Hepatocyte (in vitro differentiated cells): ENCODE results near the gene DSCAM. TPM values are rescaled to one million over a fixed set of nuclear protein-coding genes. Genes with fewer than 3 reads are reported as not detected.

Source experiments
- DNase-seq: peaks from one replicate; pipeline ENCODE4 v3.0.0-alpha.2; 2016; ENCODE audit warnings: low spot score
- H2AFZ ChIP-seq: fragments of 200-600 bp; sonication (generic); 2 replicates; pipeline ENCODE4 v1.6.0; 2016; ENCODE audit warnings: antibody characterized with exemption, mild to moderate bottlenecking
- H3K27ac ChIP-seq: fragments of 200-600 bp; sonication (generic); 2 replicates; pipeline ENCODE4 v1.5.1; 2016; ENCODE audit warnings: mild to moderate bottlenecking
- H3K27me3 ChIP-seq: fragments of 200-600 bp; sonication (generic); 2 replicates; pipeline ENCODE4 v1.6.1; 2016
- H3K36me3 ChIP-seq: fragments of 200-600 bp; sonication (generic); replicated peaks from 2 replicates; pipeline ENCODE4 v1.5.1; 2016; ENCODE audit warnings: low read depth; ENCODE audit not compliant: insufficient read depth
- H3K4me1 ChIP-seq: fragments of 200-600 bp; sonication (generic); 2 replicates; pipeline ENCODE4 v1.5.1; 2016; ENCODE audit warnings: mild to moderate bottlenecking, moderate library complexity; ENCODE audit not compliant: insufficient read depth
- H3K4me2 ChIP-seq: fragments of 200-600 bp; sonication (generic); 2 replicates; pipeline ENCODE4 v1.6.0; 2016
- H3K4me3 ChIP-seq: fragments of 200-600 bp; sonication (generic); 2 replicates; pipeline ENCODE4 v1.5.1; 2016; ENCODE audit warnings: mild to moderate bottlenecking
- H3K79me2 ChIP-seq: fragments of 200-600 bp; sonication (generic); 2 replicates; pipeline ENCODE4 v1.6.0; 2017; ENCODE audit warnings: mild to moderate bottlenecking
- H3K9me2 ChIP-seq: fragments of 200-600 bp; sonication (generic); replicated peaks from 2 replicates; pipeline ENCODE4 v1.6.0; 2017; ENCODE audit warnings: mild to moderate bottlenecking; ENCODE audit not compliant: insufficient read depth
- H3K9me3 ChIP-seq: fragments of 200-600 bp; sonication (generic); 2 replicates; pipeline ENCODE4 v1.5.1; 2016; ENCODE audit warnings: low read depth, mild to moderate bottlenecking
- H4K20me1 ChIP-seq: fragments of 200-600 bp; sonication (generic); 2 replicates; pipeline ENCODE4 v1.6.0; 2016; ENCODE audit warnings: mild to moderate bottlenecking; ENCODE audit not compliant: insufficient read depth, poor library complexity, severe bottlenecking
- EZH2 ChIP-seq: fragments of 200-600 bp; sonication (generic); IDR thresholded peaks from 2 replicates; pipeline ENCODE4 v1.6.1; 2016; ENCODE audit warnings: antibody characterized with exemption, mild to moderate bottlenecking, borderline replicate concordance
- EZH2phosphoT487 ChIP-seq: fragments of 200-600 bp; sonication (generic); IDR thresholded peaks from one replicate; pipeline ENCODE4 v1.6.1; 2018; ENCODE audit warnings: antibody characterized with exemption, mild to moderate bottlenecking, low read depth, moderate library complexity; ENCODE audit not compliant: unreplicated experiment, severe bottlenecking
- WGBS: methylation state at CpG from one replicate; pipeline ENCODE4 v1.1.6; 2016; ENCODE audit warnings: low lambda C conversion rate; ENCODE audit errors: missing lambda C conversion rate; 5-methylcytosine and 5-hydroxymethylcytosine counted together
- polyA plus RNA-seq: library from polyadenylated mRNA; unstranded; fragments of >200 nt; fragmentation: Nextera tagmentation; extraction: Ambion mirVana; gene quantifications from 2 replicates; pipeline ENCODE4 v1.2.1, GENCODE V29; 2016
- total RNA-seq: library from RNA; depleted of rRNA; stranded (reverse); fragments of >200 nt; gene quantifications from 2 replicates; pipeline ENCODE4 v1.2.3, GENCODE V29; 2014
- TF ChIP-seq, protein P1 (sequence below): fragments of 200-600 bp; sonication (generic); IDR thresholded peaks from 2 replicates; pipeline ENCODE4 v1.5.1; 2016; ENCODE audit warnings: antibody characterized with exemption, mild to moderate bottlenecking; ENCODE audit not compliant: poor library complexity

Gene DSCAM
- total and polyA plus RNA-seq, 2 experiments from 2014 or later = 0.33 TPM; not detected in 1

DNA sequence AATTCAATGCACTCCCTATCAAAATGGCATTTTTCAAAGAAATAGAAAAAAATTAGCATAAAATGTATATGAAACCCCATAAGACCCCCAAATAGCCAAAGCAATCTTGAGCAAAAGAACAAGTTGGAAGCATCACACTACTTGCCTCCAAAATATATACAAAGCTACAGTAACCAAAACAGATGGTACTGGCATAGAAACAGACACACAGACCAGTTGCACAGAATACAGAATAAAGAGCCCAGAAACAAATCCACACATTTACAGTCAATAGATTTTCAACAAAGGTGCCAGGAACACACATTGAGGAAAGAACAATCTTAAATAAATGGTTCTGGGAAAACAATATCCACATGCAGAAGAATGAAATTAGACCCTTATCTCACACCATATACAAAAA lies 350.8 kb downstream of the DSCAM start:
- Histone ChIP-seq H3K9me3 (peaks cover 3% of the 10 kb centered on the region), H4K20me1 (no peaks in the 10 kb centered on the region), H3K9me2 (no peaks in the 10 kb centered on the region), H3K27ac (no peak overlapping the region), H3K27me3 (no peaks in the 10 kb centered on the region), H3K4me2 (no peak overlapping the region), H3K36me3 (no peaks in the 10 kb centered on the region), H3K4me3 (no peak overlapping the region), H3K4me1 (no peaks in the 10 kb centered on the region), H2AFZ (no peak overlapping the region), H3K79me2 (no peaks in the 10 kb centered on the region)
- no peak for DNase-seq
- TF ChIP-seq, protein P1, sequence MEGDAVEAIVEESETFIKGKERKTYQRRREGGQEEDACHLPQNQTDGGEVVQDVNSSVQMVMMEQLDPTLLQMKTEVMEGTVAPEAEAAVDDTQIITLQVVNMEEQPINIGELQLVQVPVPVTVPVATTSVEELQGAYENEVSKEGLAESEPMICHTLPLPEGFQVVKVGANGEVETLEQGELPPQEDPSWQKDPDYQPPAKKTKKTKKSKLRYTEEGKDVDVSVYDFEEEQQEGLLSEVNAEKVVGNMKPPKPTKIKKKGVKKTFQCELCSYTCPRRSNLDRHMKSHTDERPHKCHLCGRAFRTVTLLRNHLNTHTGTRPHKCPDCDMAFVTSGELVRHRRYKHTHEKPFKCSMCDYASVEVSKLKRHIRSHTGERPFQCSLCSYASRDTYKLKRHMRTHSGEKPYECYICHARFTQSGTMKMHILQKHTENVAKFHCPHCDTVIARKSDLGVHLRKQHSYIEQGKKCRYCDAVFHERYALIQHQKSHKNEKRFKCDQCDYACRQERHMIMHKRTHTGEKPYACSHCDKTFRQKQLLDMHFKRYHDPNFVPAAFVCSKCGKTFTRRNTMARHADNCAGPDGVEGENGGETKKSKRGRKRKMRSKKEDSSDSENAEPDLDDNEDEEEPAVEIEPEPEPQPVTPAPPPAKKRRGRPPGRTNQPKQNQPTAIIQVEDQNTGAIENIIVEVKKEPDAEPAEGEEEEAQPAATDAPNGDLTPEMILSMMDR = no peak
- TF ChIP-seq EZH2phosphoT487 = no peak
- TF ChIP-seq EZH2 = no peak

DNA sequence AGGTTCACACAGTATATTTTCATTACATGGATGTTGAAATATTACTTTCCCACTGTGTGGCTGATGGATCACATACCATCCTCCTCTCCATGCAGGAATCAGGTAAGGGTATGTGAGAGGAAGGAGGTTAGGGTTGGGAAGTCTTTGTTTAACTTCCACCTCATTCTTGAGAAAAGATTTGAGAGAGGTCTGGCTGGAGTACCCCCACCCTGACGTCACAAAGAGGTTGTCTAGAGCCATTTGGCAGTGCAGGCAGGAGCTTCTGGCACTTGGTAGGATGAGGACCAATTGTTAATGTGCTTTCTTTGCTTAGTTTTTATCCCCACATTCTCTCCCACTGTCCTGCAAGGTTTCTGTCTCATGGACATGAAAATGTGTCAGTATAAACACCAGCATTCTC lies 356.6 kb downstream of the DSCAM start:
- H2AFZ ChIP-seq = no peak overlapping the region
- no peak overlapping the region for H3K4me3 ChIP-seq
- H3K9me2 ChIP-seq = no peaks in the 10 kb centered on the region
- H4K20me1 ChIP-seq = no peaks in the 10 kb centered on the region
- WGBS = 78% methylated on average over 1 of the region's 1 CpG
- no peaks in the 10 kb centered on the region for H3K36me3 ChIP-seq
- DNase-seq = no peak
- no peak overlapping the region for H3K4me2 ChIP-seq
- no peaks in the 10 kb centered on the region for H3K4me1 ChIP-seq
- TF ChIP-seq EZH2phosphoT487 (no peak), EZH2 (no peak)
- TF ChIP-seq, protein P1 = no peak
- no peaks in the 10 kb centered on the region for H3K79me2 ChIP-seq
- no peaks in the 10 kb centered on the region for H3K27me3 ChIP-seq
- peaks cover 3% of the 10 kb centered on the region for H3K9me3 ChIP-seq
- no peak overlapping the region for H3K27ac ChIP-seq

DNA sequence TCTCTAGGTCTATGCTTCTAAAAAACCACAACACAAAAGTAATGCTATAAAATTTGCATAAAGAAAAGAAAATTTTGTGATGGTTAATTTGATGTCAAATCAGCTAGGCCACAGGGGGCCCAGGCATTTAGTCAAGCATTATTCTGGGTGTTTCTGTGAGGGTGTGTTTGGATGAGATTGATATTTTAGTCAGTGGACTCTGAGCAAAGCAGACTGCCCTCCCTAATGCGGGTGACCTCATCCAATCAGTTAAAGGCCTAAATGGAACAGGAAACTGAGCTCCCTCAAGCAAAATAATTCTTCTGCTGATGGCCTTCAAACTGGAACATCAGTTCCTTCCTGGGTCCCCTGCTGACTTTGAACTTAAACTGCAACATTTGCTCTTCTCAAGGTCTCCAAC lies 358.0 kb downstream of the DSCAM start:
- Histone ChIP-seq H4K20me1 (no peaks in the 10 kb centered on the region), H3K27me3 (no peaks in the 10 kb centered on the region), H3K9me3 (peaks cover 3% of the 10 kb centered on the region), H3K4me1 (no peaks in the 10 kb centered on the region), H3K27ac (no peak overlapping the region), H3K4me3 (no peak overlapping the region), H3K9me2 (no peaks in the 10 kb centered on the region), H3K36me3 (no peaks in the 10 kb centered on the region), H2AFZ (no peak overlapping the region), H3K4me2 (no peak overlapping the region), H3K79me2 (no peaks in the 10 kb centered on the region)
- WGBS = 85% methylated on average over 1 of the region's 1 CpG
- no peak for TF ChIP-seq EZH2
- TF ChIP-seq, protein P1 = no peak
- TF ChIP-seq EZH2phosphoT487 = no peak
- DNase-seq = no peak

DNA sequence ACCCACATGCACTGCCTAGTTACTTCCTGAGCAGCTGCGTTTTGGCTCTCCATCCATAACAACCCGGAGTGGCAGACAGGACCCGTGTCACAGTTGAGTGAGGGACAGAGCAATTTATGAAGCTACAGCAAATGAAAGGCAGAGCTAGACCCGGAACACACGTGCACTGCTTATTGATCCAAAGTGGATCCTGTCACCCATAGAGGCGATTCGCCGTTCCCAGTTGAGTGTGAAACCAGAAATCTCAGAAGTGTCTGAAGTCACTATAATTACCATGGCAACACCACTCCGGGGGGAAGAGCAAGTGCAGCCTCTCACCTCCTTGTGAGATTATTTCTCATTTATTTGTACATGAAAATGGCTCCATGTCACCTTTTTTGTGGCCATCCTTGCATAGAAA lies 365.2 kb downstream of the DSCAM start:
- no peaks in the 10 kb centered on the region for H3K27me3 ChIP-seq
- no peaks in the 10 kb centered on the region for H3K36me3 ChIP-seq
- WGBS = 95% methylated on average over 9 of the region's 9 CpGs

More for the DNA sequence above, 365.2 kb downstream of the DSCAM start:
- no peak overlapping the region for H3K4me2 ChIP-seq
- DNase-seq = no peak
- no peak overlapping the region for H3K4me3 ChIP-seq
- TF ChIP-seq EZH2phosphoT487 = no peak
- TF ChIP-seq, protein P1 = no peak
- TF ChIP-seq EZH2 = no peak
- no peaks in the 10 kb centered on the region for H3K9me2 ChIP-seq
- no peaks in the 10 kb centered on the region for H3K9me3 ChIP-seq
- no peaks in the 10 kb centered on the region for H3K79me2 ChIP-seq
- no peaks in the 10 kb centered on the region for H3K4me1 ChIP-seq
- H2AFZ ChIP-seq = no peak overlapping the region
- no peak overlapping the region for H3K27ac ChIP-seq
- no peaks in the 10 kb centered on the region for H4K20me1 ChIP-seq
